ENCODE measurements around the gene CCDC57. TPM values are rescaled to one million over a fixed set of nuclear protein-coding genes. Genes with fewer than 3 reads are reported as not detected.
A peak's percentile ranks its signal among the peaks of the same experiment; 100 is the strongest.

The CCDC57 gene
- total RNA-seq, 1 experiment from 2014 or later, result 31.0 TPM

GRCh38 chr17:82098939-82099763 lies 113.5 kb downstream of the CCDC57 start:
- DNase-seq, result peak in 1 of 2 experiments; percentile 47
- Mint-ChIP-seq H3K36me3 (ENCODE audit: insufficient read depth, unreplicated experiment) (peaks cover 72% of the 10 kb centered on the region), H3K4me3 (ENCODE audit: unreplicated experiment) (peak overlapping the region; percentile 76), H3K4me1 (ENCODE audit: low read depth, unreplicated experiment) (peaks cover 14% of the 10 kb centered on the region), H3K27me3 (ENCODE audit: insufficient read depth, unreplicated experiment) (no peaks in the 10 kb centered on the region), H3K27ac (ENCODE audit: unreplicated experiment) (peak overlapping the region; percentile 86), H3K9me3 (ENCODE audit: unreplicated experiment) (no peaks in the 10 kb centered on the region)
- ChIA-PET CTCF (interaction anchor here (0.7 to 2.1 kb wide), 3 partner anchors 21 to 137 kb away, joined by 3 to 12 read pairs (median 4); partner anchors contain the start of gene DCXR), POLR2A (interaction anchor here (0.5 to 1.8 kb wide), 10 partner anchors 16 to 238 kb away, joined by 3 to 17 read pairs (median 4); partner anchors contain the start of genes CENPX, DCXR, LRRC45 and RAC3)
- Histone ChIP-seq H3K36me3 (ENCODE audit: control insufficient read depth, insufficient read depth, low read length) (peaks cover 9% of the 10 kb centered on the region), H3K9me3 (no peaks in the 10 kb centered on the region), H3K4me3 (ENCODE audit: low read depth, low read length) (peak overlapping the region; percentile 78), H3K27me3 (replicated peaks; ENCODE audit: control insufficient read depth, insufficient read depth, low read length) (no peaks in the 10 kb centered on the region), H3K4me1 (peaks cover 62% of the 10 kb centered on the region)
- no TSS peak for BruUV-seq (replicated peaks)
- intact Hi-C loops (cut with micrococcal nuclease; ENCODE audit: unreplicated experiment), result loop anchor here (2.0 kb wide), 1 partner anchor 62 kb away; the partner anchor contains the start of gene DCXR
- TF ChIP-seq CTCF (IDR thresholded peaks at IDR 0.05; ENCODE audit: insufficient read depth in 1 of 2, low read depth in 1 of 2, low read length in 1 of 2, severe bottlenecking in 1 of 2, unreplicated experiment in 1 of 2), result no peak

GRCh38 chr17:82098169-82098938 lies 114.3 kb downstream of the CCDC57 start, which contains the start of gene FASN:
Gene FASN (minus strand): TSS chr17:82098236. CDS start chr17:82096445, 1,791 bp downstream.
- no peaks in the 10 kb centered on the region for H3K9me3 Mint-ChIP-seq (ENCODE audit: unreplicated experiment)

More at GRCh38 chr17:82098169-82098938, 114.3 kb downstream of the CCDC57 start, which contains the start of gene FASN:
- ChIA-PET CTCF (interaction anchor here (0.7 to 2.1 kb wide), 4 partner anchors 8 to 138 kb away, joined by 3 to 12 read pairs (median 4); partner anchors contain the start of gene DCXR), POLR2A (interaction anchor here (0.6 to 1.8 kb wide), 10 partner anchors 8 to 237 kb away, joined by 3 to 17 read pairs (median 4); partner anchors contain the start of genes CENPX, DCXR, LRRC45 and RAC3)
- Mint-ChIP-seq H3K4me3 (ENCODE audit: unreplicated experiment) (peak within 1 kb of the TSS; percentile 76), H3K4me1 (ENCODE audit: low read depth, unreplicated experiment) (peaks cover 6% of the 10 kb centered on the region), H3K27me3 (ENCODE audit: insufficient read depth, unreplicated experiment) (no peaks in the 10 kb centered on the region), H3K27ac (ENCODE audit: unreplicated experiment) (peak within 1 kb of the TSS; percentile 86), H3K36me3 (ENCODE audit: insufficient read depth, unreplicated experiment) (peaks cover 70% of the 10 kb centered on the region)
- Histone ChIP-seq H3K9me3 (no peaks in the 10 kb centered on the region), H3K4me3 (ENCODE audit: low read depth, low read length) (peak within 1 kb of the TSS; percentile 93), H3K4me1 (peaks cover 54% of the 10 kb centered on the region), H3K36me3 (ENCODE audit: control insufficient read depth, insufficient read depth, low read length) (peaks cover 13% of the 10 kb centered on the region), H3K27me3 (replicated peaks; ENCODE audit: control insufficient read depth, insufficient read depth, low read length) (no peaks in the 10 kb centered on the region)
- peak; percentile 26 to 59 for TF ChIP-seq CTCF (IDR thresholded peaks at IDR 0.05; ENCODE audit: insufficient read depth in 1 of 2, low read depth in 1 of 2, low read length in 1 of 2, severe bottlenecking in 1 of 2, unreplicated experiment in 1 of 2)
- no TSS peak for BruUV-seq (replicated peaks)
- intact Hi-C loops (cut with micrococcal nuclease; ENCODE audit: unreplicated experiment), result loop anchor here (2.0 kb wide), 1 partner anchor 62 kb away; the partner anchor contains the start of gene DCXR
- peak; percentile 96 to 98 for DNase-seq
